LNCAP (cell line): Measurements from ENCODE around the gene SNX8.

Source experiments
- TF ChIP-seq, protein P1 (sequence below): fragments of 450-650 bp; IDR thresholded peaks from 2 replicates; pipeline ENCODE4 v1.5.1; 2017; ENCODE audit warnings: mild to moderate bottlenecking

SNX8 gene

DNA sequence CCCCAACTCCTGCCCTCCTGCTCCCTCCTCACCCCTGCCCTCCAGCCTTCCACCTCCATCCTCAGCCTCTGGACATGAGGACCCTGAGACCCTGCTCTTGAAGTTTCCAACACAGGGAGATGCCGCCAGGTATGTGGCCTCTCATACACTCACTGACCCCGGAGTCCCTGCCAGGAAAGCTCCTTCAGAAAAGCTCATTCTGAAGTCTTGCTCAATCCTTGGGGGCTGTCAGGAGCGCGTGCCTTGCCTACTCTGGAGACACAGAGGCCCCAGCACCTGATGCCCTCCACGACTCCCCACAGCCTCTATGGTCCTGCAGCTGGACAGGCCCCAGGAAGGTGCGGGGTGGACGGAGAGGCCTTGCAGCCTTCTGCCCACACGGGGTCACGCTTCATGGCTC is 61.2 kb downstream of the SNX8 start:
- TF ChIP-seq, protein P1, sequence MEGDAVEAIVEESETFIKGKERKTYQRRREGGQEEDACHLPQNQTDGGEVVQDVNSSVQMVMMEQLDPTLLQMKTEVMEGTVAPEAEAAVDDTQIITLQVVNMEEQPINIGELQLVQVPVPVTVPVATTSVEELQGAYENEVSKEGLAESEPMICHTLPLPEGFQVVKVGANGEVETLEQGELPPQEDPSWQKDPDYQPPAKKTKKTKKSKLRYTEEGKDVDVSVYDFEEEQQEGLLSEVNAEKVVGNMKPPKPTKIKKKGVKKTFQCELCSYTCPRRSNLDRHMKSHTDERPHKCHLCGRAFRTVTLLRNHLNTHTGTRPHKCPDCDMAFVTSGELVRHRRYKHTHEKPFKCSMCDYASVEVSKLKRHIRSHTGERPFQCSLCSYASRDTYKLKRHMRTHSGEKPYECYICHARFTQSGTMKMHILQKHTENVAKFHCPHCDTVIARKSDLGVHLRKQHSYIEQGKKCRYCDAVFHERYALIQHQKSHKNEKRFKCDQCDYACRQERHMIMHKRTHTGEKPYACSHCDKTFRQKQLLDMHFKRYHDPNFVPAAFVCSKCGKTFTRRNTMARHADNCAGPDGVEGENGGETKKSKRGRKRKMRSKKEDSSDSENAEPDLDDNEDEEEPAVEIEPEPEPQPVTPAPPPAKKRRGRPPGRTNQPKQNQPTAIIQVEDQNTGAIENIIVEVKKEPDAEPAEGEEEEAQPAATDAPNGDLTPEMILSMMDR, result no peak

DNA sequence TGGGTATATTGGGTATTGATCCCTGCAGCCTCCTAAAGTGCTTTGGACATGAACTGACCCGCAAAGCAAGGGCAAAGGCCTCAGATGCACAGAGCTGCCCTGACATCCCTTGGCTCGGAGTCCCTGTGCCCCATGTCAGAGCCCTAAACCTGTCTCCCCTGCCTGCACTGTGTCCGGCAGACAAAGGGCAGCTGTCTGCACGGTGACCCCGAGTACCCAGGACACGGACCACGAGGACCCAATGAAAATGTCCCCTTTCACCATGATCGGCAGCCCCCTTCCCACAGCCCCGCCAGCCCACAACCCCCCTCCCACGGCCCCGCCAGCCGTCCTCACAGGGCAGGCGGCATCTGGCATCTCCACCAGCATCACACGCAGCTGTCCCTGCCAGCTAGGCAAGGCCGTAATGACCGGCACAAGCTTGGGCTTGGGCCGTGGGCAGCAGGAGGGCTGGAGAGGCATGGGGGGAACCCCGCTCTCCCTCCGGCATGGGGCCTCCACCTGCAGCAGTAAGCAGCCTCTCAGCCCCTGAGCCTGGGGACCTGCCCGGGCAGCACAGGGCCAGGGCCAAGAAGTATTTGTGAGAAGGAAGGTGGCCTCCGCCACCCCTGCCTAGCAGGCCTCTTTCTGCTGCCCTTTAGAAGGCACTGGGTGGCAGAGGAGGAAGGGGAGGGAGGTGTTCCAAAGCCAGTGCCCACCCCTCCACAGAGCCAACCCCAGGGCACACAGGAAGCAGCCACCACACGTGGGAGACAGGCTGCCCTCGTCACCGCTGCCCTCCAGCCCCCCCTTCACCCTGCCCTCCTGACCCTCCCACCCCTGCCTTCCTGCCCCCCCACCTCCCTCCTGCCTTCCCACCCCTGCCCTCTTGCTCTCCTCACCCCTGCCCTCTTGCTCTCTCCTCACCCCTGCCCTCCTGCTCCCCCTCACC is 62.1 kb downstream of the SNX8 start:
- TF ChIP-seq, protein P1, result no peak

GRCh38 chr7:2251381-2251780 is 62.9 kb downstream of the SNX8 start:
- TF ChIP-seq, protein P1, result no peak

DNA sequence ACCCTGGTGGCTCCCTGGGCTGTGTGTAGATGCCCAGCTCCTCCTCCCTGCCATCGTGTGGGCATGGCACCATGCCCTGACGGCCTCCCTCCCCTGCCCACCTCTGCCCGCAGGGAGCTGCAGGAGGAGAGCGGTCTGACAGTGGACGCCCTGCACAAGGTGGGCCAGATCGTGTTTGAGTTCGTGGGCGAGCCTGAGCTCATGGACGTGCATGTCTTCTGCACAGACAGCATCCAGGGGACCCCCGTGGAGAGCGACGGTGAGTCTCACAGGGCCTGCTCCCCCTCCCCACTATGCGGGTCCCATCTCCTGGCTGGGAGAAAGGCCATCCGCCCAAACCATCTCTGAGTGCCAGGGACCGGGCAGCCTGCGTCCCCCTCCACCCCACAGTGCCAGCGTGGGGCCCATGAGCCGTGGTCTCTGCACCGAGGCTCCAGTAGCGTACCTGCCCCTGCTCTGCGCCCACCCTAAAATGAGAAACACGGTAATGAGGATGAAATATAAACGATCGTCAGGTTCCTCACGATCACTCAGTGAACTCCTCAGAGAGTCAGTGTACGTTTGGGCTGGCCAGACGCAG is 64.4 kb downstream of the SNX8 start:
- TF ChIP-seq, protein P1, result no peak

DNA sequence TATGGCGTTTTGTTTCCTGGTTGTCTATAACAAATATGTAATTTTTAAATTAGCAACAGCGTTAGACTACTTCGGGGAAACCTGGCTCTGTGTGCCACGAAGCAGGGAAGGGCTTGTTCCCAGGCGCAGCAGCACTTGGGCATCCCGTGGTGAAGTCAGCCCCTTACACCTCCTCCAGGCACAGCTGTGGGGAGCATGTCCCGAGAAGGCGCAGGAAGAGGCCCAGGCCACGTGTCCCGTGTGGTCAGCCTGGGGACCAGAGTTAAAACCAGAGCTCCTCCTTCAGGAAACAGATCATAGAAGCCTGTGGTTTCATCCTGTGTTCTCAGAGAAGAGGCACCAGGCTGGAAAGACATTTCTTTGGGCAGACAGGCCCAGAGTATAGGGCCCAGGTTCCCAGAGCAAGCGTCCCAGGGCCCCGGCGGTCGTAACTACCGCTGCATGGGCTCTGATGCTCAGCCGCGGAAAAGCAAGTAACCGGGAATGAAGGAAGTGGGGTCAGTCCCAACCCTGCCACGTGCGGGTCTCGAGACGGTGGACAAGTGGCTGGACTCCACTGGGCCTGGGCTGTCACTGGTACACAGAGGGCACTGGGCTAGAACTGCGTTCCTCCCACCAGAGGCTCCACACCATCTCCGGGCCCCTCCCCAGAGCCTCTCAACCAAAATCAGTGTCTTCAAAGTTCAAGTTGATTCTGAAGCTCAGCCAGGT is 65.1 kb downstream of the SNX8 start:
- TF ChIP-seq, protein P1, result no peak

DNA sequence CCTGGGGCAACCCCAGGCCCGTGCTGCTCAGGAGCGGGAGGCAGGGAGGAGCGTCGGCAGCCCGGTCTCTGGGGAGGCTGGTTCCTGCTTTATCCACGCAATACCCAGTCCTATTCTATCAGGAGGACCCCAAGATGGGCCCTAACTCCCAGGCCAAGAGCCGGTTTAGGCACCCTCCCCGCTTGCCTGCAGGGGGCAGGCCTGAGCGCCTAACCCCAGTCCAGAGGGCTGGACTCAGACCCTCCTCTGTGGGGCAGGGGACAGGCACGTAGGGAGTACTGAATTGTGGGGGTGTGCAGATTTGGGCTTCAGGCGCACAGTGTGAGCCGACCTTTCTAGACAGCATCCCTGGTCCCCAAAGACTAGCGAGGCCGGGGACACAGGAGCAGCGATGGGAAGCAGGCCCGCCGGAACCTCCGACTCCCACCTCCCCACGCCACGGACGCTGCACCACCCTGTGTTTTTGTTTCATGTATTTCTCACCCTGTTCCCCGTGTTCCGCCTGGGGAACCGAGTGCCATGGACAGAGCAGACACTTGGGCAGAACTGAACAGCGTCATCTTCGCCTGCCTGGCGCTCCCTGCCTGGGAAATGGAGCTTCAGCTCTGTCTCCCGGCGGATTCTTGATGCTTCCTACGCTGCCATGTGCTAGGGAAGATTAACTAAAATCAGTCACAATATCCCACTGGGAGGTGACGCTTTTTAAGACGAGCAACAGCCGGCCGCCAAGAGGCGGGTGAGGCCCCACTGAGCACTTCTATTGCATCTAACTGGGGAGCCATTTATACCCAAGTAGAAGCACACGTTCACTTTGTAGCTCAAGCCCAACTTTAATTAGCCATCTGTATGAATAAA is 66.9 kb downstream of the SNX8 start:
- TF ChIP-seq, protein P1, result peak; percentile 83
